ENCODE data around the gene JARID2. TPM values are rescaled to one million over a fixed set of nuclear protein-coding genes. Genes with fewer than 3 reads are reported as not detected.

The JARID2 gene
- total and polyA plus RNA-seq, 4 donors, result 1.4 to 12.3 (median 3.4) TPM

DNA sequence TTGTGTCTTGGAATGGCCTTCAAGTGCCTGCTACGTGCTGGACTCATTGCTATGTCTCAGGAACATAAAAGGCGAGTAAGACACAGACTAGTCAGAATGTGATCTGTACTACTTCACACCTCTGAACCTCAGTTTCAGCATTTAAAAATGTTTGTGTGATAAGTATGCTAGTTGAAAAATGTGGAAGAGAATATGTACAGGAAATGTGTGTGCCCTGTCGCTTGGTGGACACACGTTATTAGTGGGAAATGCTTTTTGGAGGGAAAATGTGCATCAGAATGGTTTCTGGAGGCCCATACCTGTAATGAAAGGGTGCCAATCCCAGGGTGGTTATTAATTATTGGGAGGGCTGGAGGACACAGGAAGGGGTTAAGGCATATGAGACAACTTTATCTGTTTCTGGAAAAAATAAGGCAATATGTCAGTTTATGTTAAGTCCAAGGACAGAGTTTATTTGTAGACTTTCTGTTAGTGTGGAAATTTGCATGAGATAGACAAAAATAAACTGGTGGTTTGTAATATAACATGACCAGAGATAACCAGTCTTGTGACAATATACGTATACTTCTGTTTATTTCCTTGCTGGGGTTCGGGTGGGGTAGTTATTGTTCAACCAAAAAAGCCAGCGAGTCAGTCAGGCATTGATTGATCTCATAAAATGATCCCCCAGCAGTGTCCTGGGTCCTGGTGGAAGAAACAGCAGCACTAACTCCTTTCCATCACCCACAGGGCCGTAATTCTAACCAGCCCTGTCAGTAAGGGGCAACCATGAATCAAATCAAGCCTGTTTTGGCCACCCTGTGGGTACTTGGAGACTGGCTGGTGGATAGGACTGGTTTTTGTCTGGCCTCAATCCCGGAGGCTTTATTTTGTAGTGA lies 117.9 kb downstream of the JARID2 start (continued):
- TF ChIP-seq, protein P1, sequence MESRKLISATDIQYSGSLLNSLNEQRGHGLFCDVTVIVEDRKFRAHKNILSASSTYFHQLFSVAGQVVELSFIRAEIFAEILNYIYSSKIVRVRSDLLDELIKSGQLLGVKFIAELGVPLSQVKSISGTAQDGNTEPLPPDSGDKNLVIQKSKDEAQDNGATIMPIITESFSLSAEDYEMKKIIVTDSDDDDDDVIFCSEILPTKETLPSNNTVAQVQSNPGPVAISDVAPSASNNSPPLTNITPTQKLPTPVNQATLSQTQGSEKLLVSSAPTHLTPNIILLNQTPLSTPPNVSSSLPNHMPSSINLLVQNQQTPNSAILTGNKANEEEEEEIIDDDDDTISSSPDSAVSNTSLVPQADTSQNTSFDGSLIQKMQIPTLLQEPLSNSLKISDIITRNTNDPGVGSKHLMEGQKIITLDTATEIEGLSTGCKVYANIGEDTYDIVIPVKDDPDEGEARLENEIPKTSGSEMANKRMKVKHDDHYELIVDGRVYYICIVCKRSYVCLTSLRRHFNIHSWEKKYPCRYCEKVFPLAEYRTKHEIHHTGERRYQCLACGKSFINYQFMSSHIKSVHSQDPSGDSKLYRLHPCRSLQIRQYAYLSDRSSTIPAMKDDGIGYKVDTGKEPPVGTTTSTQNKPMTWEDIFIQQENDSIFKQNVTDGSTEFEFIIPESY (IDR thresholded peaks at IDR 0.05), result no peak
- TF ChIP-seq NR2F2 (IDR thresholded peaks at IDR 0.05) (no peak), RAD21 (IDR thresholded peaks at IDR 0.05) (no peak), RXRA (IDR thresholded peaks at IDR 0.05) (no peak), YY1 (IDR thresholded peaks at IDR 0.05) (no peak)
- TF ChIP-seq, protein P2, sequence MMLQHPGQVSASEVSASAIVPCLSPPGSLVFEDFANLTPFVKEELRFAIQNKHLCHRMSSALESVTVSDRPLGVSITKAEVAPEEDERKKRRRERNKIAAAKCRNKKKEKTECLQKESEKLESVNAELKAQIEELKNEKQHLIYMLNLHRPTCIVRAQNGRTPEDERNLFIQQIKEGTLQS (IDR thresholded peaks at IDR 0.05), result no peak

DNA sequence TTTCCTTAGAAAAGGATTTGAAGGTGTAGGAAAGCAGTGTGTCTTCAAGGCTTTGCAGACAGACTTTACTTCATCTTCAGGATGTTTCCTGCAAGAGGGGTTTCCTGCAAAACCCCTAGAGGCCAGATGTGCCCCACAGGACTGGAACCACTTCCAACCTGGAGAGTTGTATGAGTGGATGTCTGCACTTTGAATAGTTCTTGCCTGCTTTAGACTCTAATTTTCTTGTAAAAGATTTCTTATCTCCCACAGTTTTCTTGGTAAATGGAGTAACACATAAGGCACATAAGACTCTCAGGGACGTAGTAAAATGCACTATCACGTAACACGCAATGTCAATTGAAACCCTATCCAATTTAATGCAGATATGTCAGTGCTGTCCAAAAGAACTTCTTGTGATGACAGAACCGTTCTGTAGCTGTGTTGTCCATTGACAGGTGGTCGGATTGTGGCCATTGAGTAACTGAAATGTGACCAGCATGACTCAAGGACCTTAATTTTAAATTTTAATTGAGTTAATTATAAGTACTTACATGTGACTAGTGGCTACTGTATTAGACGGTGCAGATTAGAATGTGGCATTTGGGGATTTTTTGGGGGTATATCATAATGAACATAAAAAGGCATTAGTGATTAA lies 118.7 kb downstream of the JARID2 start:
- 87% methylated on average over 6 of the region's 6 CpGs for WGBS
- peaks cover 10 to 40% (median 30%) of the 10 kb centered on the region in 4 donors for H3K4me1 ChIP-seq (ENCODE audit: control insufficient read depth in 4 of 4, insufficient read depth in 4 of 4, low read length in 3 of 4)

DNA sequence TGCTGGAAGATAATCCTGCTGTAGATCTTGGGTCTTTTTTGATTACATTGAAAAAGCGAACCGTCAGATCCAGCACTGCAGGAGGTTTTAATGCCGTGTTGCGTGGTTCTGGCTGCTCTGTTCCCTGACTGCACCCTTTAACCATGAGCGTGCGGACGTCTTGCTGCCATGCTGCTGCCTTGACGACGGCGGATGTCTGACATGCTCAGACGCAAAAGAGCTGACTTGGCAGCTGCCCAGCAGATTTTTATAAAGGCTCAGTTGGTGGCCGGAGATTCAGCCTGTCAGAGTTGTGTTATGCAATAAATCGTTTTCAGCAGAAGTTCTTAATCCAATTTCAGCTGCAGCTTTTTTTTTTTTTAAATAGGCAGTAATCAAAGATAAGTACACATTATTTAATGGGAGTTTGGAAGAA lies 119.4 kb downstream of the JARID2 start:
- H3K9ac ChIP-seq (ENCODE audit: low read depth in 1 of 2, low read length in 2 of 2), result no peak overlapping the region
- H3K4me3 ChIP-seq (ENCODE audit: low read depth in 1 of 3, low read length in 3 of 3), result no peak overlapping the region
- H3K36me3 ChIP-seq (ENCODE audit: control insufficient read depth in 4 of 4, insufficient read depth in 3 of 4, low read depth in 1 of 4, low read length in 3 of 4), result no peaks in the 10 kb centered on the region
- no peak overlapping the region for H3K27ac ChIP-seq (ENCODE audit: low read depth in 1 of 2, low read length in 2 of 2)
- no peaks in the 10 kb centered on the region for H3K27me3 ChIP-seq (ENCODE audit: control insufficient read depth in 4 of 4, insufficient read depth in 4 of 4, low read length in 3 of 4)
- no peaks in the 10 kb centered on the region for H3K9me3 ChIP-seq (ENCODE audit: control insufficient read depth in 4 of 4, low read length in 3 of 4)
- peak; percentile 44 for DNase-seq (ENCODE audit: low spot score)
- peaks cover 10 to 40% (median 30%) of the 10 kb centered on the region in 4 donors for H3K4me1 ChIP-seq (ENCODE audit: control insufficient read depth in 4 of 4, insufficient read depth in 4 of 4, low read length in 3 of 4)
- 13% methylated on average over 13 of the region's 13 CpGs for WGBS
- TF ChIP-seq NR2F2 (IDR thresholded peaks at IDR 0.05), result no peak
- no peak for TF ChIP-seq FOXA2 (IDR thresholded peaks at IDR 0.05)
- TF ChIP-seq TAF1 (conservative IDR thresholded peaks at IDR 0.05), result no peak
- TF ChIP-seq, protein P1 (IDR thresholded peaks at IDR 0.05), result no peak
- TF ChIP-seq, protein P3, sequence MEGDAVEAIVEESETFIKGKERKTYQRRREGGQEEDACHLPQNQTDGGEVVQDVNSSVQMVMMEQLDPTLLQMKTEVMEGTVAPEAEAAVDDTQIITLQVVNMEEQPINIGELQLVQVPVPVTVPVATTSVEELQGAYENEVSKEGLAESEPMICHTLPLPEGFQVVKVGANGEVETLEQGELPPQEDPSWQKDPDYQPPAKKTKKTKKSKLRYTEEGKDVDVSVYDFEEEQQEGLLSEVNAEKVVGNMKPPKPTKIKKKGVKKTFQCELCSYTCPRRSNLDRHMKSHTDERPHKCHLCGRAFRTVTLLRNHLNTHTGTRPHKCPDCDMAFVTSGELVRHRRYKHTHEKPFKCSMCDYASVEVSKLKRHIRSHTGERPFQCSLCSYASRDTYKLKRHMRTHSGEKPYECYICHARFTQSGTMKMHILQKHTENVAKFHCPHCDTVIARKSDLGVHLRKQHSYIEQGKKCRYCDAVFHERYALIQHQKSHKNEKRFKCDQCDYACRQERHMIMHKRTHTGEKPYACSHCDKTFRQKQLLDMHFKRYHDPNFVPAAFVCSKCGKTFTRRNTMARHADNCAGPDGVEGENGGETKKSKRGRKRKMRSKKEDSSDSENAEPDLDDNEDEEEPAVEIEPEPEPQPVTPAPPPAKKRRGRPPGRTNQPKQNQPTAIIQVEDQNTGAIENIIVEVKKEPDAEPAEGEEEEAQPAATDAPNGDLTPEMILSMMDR (IDR thresholded peaks at IDR 0.05; ENCODE audit: low read depth, low read length, missing input control), result no peak
- TF ChIP-seq, protein P2 (IDR thresholded peaks at IDR 0.05), result no peak
- TF ChIP-seq RAD21 (IDR thresholded peaks at IDR 0.05), result peak; percentile 23 to 44
- TF ChIP-seq, protein P4, sequence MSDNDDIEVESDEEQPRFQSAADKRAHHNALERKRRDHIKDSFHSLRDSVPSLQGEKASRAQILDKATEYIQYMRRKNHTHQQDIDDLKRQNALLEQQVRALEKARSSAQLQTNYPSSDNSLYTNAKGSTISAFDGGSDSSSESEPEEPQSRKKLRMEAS (IDR thresholded peaks at IDR 0.05), result peak; percentile 24
- TF ChIP-seq GABPA (IDR thresholded peaks at IDR 0.05 in 1 of 2, conservative IDR thresholded peaks at IDR 0.05 in 1 of 2), result no peak
- TF ChIP-seq SP1 (IDR thresholded peaks at IDR 0.05), result peak; percentile 13
- TF ChIP-seq YY1 (IDR thresholded peaks at IDR 0.05), result peak; percentile 33

More for the DNA sequence above, 118.7 kb downstream of the JARID2 start:
- DNase-seq (ENCODE audit: low spot score), result no peak
- Histone ChIP-seq H3K9me3 (ENCODE audit: control insufficient read depth in 4 of 4, low read length in 3 of 4) (no peaks in the 10 kb centered on the region), H3K9ac (ENCODE audit: low read depth in 1 of 2, low read length in 2 of 2) (no peak overlapping the region), H3K36me3 (ENCODE audit: control insufficient read depth in 4 of 4, insufficient read depth in 3 of 4, low read depth in 1 of 4, low read length in 3 of 4) (no peaks in the 10 kb centered on the region), H3K27ac (ENCODE audit: low read depth in 1 of 2, low read length in 2 of 2) (no peak overlapping the region), H3K27me3 (ENCODE audit: control insufficient read depth in 4 of 4, insufficient read depth in 4 of 4, low read length in 3 of 4) (no peaks in the 10 kb centered on the region), H3K4me3 (ENCODE audit: low read depth in 1 of 3, low read length in 3 of 3) (no peak overlapping the region)
- TF ChIP-seq EGR1 (IDR thresholded peaks at IDR 0.05; ENCODE audit: low read depth in 2 of 2) (no peak), HNF4A (conservative IDR thresholded peaks at IDR 0.05) (no peak), RAD21 (IDR thresholded peaks at IDR 0.05) (no peak), GABPA (IDR thresholded peaks at IDR 0.05 in 1 of 2, conservative IDR thresholded peaks at IDR 0.05 in 1 of 2) (no peak), HNF4G (IDR thresholded peaks at IDR 0.05) (no peak), NR2F2 (IDR thresholded peaks at IDR 0.05) (no peak), YY1 (IDR thresholded peaks at IDR 0.05) (no peak)
- TF ChIP-seq, protein P1 (IDR thresholded peaks at IDR 0.05), result no peak
- TF ChIP-seq, protein P2 (IDR thresholded peaks at IDR 0.05), result no peak
- TF ChIP-seq, protein P4 (IDR thresholded peaks at IDR 0.05), result no peak

Data from liver (tissue), 9 donors.